HG03060 (cell line): ENCODE results near the gene DHRS12.

Experiments
- ATAC-seq: cut with Tn5 transposase; IDR thresholded peaks from one replicate; pipeline ENCODE4 v1.9.1; 2021; ENCODE audit warnings: low read depth, moderate number of reproducible peaks; ENCODE audit not compliant: unreplicated experiment

The DHRS12 gene

GRCh38 chr13:51785712-51786424, 18.1 kb downstream of the DHRS12 start:
- no peak for ATAC-seq

- ATAC-seq = no peak
Observed at GRCh38 chr13:51784097-51784496, 19.9 kb downstream of the DHRS12 start.

- no peak for ATAC-seq
Observed at GRCh38 chr13:51783428-51784094, 20.4 kb downstream of the DHRS12 start.

GRCh38 chr13:51782026-51782710, 21.8 kb downstream of the DHRS12 start:
- no peak for ATAC-seq

- no peak for ATAC-seq
Observed at GRCh38 chr13:51781246-51782022, 22.5 kb downstream of the DHRS12 start.

GRCh38 chr13:51780099-51780498, 23.9 kb downstream of the DHRS12 start:
- no peak for ATAC-seq

- no peak for ATAC-seq
Observed at GRCh38 chr13:51778392-51778791, 25.6 kb downstream of the DHRS12 start.

DNA sequence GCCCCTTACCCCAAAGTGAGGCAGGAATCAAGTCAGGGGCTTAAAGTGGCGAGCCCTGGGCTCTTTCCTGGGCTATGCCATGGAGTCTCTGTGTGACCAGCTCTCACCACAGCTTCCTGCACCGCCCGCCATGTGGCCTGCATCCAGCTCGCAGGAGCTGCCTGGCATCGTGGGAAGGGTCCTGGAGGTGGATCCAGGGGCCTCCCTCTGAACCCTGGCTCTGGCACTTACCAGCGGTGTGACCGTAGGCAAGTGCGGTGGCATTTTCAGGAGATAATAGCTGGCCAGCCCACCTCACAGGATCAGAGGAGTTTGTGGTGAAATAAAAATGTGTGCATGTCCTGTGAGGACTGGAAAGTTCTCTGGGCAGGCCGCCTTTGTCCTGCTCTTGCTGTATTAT, 26.0 kb downstream of the DHRS12 start:
- ATAC-seq = no peak

GRCh38 chr13:51776179-51776578, 27.8 kb downstream of the DHRS12 start:
- no peak for ATAC-seq

DNA sequence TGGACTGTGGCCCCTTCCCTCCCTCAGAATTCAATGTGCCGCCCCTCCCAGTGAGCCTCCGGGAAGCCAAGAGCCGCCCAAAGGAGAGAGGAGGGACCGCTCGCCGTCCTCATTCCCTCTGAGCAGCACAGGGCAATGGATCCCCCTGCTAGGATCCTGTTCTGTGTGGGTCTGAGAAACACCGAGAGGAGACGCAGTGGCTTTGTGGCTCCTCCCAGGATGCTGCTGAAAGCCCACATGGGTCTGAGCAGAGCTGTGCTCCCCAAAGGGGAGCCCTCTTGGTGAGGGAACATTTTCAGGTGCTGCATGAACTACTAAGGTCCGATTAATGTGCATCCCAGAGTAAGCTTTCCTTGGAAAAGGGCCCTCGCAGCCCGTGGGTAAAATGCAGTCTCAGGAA, 30.4 kb downstream of the DHRS12 start:
- ATAC-seq = no peak

GRCh38 chr13:51772781-51773180, 31.2 kb downstream of the DHRS12 start:
- ATAC-seq = no peak

GRCh38 chr13:51772105-51772455, 31.9 kb downstream of the DHRS12 start:
- ATAC-seq = no peak

GRCh38 chr13:51771418-51772104, 32.4 kb downstream of the DHRS12 start:
- no peak for ATAC-seq

GRCh38 chr13:51770681-51771417, 33.1 kb downstream of the DHRS12 start:
- no peak for ATAC-seq

DNA sequence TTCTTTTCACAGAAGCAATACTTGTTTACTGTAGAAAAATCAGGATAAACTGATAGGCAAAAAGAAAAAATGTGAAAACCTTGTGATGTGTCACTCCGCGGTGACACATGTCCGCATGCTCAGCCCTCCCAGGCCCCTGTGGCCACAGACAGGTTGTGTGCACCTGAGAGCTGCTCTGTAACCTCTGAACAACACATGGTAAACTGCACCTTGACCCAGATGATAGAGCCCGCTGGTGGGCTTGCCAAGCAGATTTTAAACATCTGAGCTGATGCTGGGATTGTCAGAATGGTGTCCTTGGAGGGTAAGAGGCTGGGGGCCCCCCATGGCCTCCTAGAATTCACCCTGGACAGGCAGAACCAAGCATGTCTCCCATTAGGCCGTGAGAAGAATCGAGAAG, 33.8 kb downstream of the DHRS12 start:
- no peak for ATAC-seq

GRCh38 chr13:51769455-51770127, 34.4 kb downstream of the DHRS12 start:
- ATAC-seq = no peak

GRCh38 chr13:51768976-51769375, 35.0 kb downstream of the DHRS12 start:
- ATAC-seq = no peak

DNA sequence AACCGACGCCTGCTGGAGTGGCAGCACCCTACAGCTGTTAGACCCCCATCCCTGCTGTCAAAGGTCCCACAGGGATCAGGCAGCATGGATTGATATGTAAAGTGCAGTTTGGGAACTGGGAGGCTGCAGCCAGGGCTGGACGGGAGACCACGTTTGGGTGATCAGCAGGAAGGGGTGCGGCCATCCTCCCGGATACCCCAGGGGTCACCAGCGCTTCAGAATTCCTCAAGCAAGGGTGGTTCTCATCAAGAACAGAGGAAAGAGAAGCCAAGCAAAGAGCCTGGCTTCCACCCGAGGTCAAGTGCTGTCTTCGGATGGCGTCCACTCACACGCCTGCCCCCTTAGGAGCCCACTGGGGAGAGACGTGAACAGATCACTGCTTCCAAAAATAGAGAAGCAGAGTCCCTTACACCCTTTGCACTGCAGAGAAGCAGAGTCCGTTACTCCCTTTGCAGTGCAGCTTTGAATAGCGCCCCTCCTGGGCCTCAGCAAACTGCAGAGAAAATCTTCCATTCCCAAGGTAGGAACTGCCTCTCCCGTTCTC, 35.5 kb downstream of the DHRS12 start:
- ATAC-seq = no peak

GRCh38 chr13:51767100-51767499, 36.9 kb downstream of the DHRS12 start:
- ATAC-seq = no peak
